ENCODE results near the gene DOK7.
"Not testable (repeated sequence)": the region's sequence is repeated elsewhere in the genome, so short reads cannot be mapped to it uniquely, and the experiment has no call there.

The DOK7 gene

DNA sequence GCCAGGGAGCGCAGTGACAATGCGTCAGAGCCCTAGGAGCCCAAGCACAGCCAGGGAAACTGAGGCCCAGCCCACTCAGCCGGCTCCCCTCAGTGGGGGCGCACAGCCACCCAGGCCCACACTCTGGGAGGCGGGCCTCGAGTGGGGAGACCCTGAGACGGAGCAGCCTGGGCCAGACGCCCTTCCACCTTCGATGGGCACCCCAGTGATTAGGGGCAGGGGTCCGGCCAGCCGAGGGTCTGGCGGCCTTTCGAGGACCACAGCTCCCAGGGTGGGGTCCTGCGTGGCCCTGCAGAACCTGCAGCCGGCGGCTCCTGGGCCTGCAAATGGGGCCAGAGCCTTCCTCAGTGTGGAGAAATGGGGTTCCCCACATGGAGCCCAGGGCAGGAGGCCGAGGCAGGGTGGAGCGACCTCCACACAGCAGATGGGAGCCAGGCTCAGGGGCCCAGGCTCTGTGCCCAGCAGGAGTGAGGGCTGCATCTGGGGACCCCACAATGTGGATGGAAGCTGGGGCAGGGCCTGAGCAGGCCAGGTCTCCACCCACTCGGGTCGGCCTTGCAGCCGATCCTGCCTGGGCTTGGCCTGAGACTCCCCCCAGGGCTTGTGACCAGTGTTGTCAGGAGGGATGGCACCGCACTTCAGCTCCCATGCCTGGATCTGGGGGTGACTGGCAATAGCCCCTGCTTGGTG, 16.3 kb upstream of the DOK7 start:
- Histone ChIP-seq H3K4me1 (peaks cover 62% of the 10 kb centered on the region), H3K27ac (0 out of 2 replicates have a peak overlapping the region, but pooled peaks have one; percentile 84), H3K9me3 (no peaks in the 10 kb centered on the region), H3K36me3 (no peaks in the 10 kb centered on the region), H3K4me3 (no peak overlapping the region), H4K20me1 (no peaks in the 10 kb centered on the region), H3K27me3 (no peaks in the 10 kb centered on the region), H3K4me2 (peak overlapping the region; percentile 66), H3K9ac (no peak overlapping the region)
- no peak for TF ChIP-seq Cebpa-rat (IDR thresholded peaks at IDR 0.05)

DNA sequence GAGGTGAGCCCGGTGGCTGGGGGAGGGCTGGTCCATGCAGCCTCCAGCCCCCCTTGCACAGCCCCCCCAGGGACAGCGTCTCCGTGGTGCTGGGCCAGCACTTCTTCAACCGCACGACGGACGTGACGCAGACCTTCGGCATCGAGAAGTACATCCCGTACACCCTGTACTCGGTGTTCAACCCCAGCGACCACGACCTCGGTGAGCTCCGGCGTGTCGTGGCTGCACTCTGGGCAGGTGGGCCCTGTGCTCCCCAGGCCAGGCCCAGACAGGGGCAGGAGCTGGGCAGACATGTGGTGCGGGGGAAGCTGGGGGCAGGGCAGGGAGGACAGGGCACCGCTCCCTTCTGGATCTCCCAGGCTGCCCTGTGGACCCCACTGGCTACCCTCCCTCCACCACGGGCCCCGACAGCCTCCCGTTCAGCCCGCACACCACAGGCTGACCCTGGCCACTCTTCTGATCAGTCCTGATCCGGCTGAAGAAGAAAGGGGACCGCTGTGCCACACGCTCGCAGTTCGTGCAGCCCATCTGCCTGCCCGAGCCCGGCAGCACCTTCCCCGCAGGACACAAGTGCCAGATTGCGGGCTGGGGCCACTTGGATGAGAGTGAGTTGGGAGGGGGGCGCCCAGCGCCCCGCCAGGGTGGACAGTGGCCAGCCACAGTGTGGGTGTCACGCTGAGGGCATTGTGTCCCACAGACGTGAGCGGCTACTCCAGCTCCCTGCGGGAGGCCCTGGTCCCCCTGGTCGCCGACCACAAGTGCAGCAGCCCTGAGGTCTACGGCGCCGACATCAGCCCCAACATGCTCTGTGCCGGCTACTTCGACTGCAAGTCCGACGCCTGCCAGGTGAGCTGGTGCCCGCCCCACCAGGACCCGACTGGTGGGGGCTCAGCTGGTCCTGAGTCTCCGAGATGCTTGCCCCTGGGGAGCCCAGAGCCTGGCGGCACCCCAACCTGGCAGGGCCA, 15.4 kb upstream of the DOK7 start:
- no peaks in the 10 kb centered on the region for H3K36me3 ChIP-seq
- H3K27me3 ChIP-seq = no peaks in the 10 kb centered on the region
- H3K4me2 ChIP-seq = peak overlapping the region; percentile 66
- H3K4me1 ChIP-seq = peaks cover 61% of the 10 kb centered on the region
- no peak for TF ChIP-seq Cebpa-rat (IDR thresholded peaks at IDR 0.05)
- no peak overlapping the region for H3K4me3 ChIP-seq
- no peaks in the 10 kb centered on the region for H4K20me1 ChIP-seq
- no peak overlapping the region; the same call in 1 of the 2 replicates for H3K9ac ChIP-seq
- peak overlapping the region; percentile 84; the same call in 1 of the 2 replicates for H3K27ac ChIP-seq
- no peaks in the 10 kb centered on the region for H3K9me3 ChIP-seq

DNA sequence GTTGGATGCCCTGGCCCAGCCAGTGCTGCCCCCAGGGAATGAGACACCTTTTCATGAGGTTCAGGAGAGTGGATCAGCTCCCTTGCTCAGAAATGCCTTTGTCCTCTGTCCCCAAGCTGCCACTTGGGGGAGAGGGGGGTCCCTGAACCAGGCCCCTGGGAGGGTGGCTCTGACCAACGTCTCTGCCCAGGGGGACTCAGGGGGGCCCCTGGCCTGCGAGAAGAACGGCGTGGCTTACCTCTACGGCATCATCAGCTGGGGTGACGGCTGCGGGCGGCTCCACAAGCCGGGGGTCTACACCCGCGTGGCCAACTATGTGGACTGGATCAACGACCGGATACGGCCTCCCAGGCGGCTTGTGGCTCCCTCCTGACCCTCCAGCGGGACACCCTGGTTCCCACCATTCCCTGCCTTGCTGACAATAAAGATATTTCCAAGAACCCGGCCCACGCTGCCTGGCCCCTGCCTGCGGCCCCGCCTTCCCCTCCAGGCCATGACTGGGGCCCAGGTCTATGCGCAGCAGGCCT, 14.0 kb upstream of the DOK7 start:
- H3K4me2 ChIP-seq = peak overlapping the region; percentile 66
- no peak for TF ChIP-seq Cebpa-rat (IDR thresholded peaks at IDR 0.05)
- no peaks in the 10 kb centered on the region for H4K20me1 ChIP-seq
- no peak overlapping the region for H3K4me3 ChIP-seq
- peak overlapping the region; percentile 84 for H3K27ac ChIP-seq
- H3K36me3 ChIP-seq = no peaks in the 10 kb centered on the region
- H3K4me1 ChIP-seq = peaks cover 47% of the 10 kb centered on the region
- peaks cover 9% of the 10 kb centered on the region for H3K9me3 ChIP-seq
- H3K9ac ChIP-seq = peak overlapping the region; percentile 48
- no peaks in the 10 kb centered on the region for H3K27me3 ChIP-seq

DNA sequence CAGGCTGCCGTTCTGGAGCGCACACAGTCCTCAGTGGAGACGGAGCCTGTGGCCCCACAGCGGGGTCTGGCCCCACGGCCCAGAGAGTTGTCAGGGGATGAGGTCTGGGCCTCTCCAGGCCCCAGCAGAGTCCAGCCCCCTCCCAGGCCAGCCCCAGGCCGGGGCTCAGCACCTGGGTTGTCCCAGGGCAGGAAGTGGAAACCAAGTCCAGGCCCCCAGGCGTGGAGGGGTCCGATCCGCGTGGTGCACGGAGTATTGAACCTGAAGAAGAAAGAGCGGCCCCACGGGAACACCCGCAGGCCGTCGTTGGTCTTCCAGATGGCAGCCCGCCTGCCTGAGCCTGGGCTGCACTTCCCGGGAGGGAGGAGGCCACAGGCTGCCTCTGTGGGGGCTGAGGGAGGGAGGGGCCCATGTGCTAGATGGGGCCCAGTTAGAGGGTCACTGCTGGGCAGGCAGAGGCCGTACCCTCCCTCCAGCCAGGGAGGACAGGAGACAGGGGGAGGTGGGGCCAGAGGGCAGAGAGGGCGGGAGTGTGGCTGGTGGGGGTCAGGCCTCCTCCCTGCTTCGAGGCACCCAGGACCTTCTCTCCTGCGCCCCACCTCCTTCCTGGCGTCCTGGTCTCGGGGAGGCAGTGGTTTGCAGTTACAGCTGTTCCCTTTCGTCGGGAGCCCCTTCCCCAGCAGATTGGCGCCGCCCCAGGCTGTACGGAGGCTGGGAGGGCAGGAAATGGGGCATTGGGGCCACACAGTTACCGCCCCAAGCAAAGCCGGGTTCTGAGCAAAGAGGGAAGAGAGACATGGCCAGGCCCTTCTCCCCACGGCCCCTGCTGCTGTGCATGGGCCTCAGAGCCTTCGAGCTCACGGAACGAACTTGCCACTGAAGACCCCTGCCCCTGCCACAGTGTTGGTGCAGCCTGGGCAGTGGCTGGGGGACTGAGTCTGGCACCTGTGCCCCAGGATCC, 13.3 kb upstream of the DOK7 start:
- H3K4me3 ChIP-seq = peak overlapping the region; percentile 31; the same call in 1 of the 2 replicates
- peak overlapping the region; percentile 66 for H3K4me2 ChIP-seq
- H3K27me3 ChIP-seq = no peaks in the 10 kb centered on the region
- peaks cover 17% of the 10 kb centered on the region for H3K9me3 ChIP-seq
- no peaks in the 10 kb centered on the region for H4K20me1 ChIP-seq
- peak overlapping the region; percentile 84 for H3K27ac ChIP-seq
- no peaks in the 10 kb centered on the region for H3K36me3 ChIP-seq
- peak overlapping the region; percentile 48 for H3K9ac ChIP-seq
- TF ChIP-seq Cebpa-rat (IDR thresholded peaks at IDR 0.05) = no peak
- peaks cover 46% of the 10 kb centered on the region for H3K4me1 ChIP-seq

DNA sequence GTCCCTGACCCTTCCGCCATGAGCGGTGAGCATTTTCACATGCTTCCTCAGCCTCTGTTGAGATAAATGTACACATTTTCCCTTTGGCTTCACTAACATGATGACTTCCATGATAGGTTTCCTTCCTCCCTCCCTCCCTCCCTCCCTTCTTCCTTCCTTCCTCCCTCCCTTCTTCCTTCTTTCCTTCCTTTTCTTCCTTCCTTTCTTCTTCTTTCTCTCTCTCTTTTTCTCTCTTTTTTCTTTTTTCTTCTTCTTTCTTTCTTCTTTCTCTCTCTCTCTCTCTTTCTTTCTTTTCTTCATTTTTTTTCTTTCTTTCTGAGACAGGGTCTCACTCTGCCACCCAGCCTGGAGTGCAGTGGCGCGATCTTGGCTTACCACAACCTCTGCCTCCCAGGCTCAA, 12.5 kb upstream of the DOK7 start:
- Histone ChIP-seq H3K4me3 (no peak overlapping the region), H3K9me3 (peaks cover 25% of the 10 kb centered on the region), H3K4me1 (peaks cover 46% of the 10 kb centered on the region), H3K4me2 (peak overlapping the region; percentile 66), H3K27ac (peak overlapping the region; percentile 84), H3K9ac (peak overlapping the region; percentile 48; the same call in 1 of the 2 replicates), H4K20me1 (no peaks in the 10 kb centered on the region), H3K27me3 (no peaks in the 10 kb centered on the region), H3K36me3 (no peaks in the 10 kb centered on the region)
- no peak for TF ChIP-seq Cebpa-rat (IDR thresholded peaks at IDR 0.05)

DNA sequence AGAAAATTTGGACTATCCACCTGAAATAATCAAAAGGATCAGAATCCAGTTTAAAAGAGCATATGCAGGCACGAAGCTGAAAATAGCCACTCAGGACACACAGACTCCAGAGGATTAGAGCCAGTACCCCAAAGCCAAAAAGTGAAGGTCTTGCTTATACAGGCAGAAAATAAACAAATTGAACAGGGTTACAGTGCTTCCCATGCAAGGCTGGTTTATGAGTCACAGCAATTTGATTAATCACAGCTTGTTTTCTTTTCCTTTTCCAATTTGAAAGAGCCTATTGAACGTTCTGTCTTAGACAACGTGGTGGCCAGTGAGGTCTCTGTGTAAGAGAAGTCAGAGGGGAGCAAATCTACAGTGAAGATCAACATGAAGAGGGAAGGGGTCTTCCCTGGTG, 11.2 kb upstream of the DOK7 start:
- TF ChIP-seq Cebpa-rat (IDR thresholded peaks at IDR 0.05) = no peak
- H3K4me2 ChIP-seq = no peak overlapping the region

DNA sequence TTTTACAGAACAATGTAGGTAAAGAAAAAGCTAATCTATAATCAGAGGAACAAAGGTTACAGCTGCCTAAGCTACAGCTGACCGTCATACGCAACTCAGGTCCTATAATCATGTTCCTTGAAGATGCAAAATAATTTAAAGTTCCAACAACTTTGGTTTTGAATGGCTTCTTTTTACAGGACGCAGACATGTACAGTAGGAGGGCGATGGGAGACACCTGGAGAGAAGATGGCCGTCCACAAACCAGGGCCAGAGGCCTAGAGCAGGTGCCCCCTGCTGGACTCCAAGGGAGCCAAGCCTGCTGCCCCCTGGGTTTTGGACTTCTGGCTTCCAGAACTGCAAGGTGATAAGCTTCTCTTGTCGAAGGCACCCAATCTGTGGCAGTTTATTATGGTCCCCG, 10.7 kb upstream of the DOK7 start:
- Histone ChIP-seq H3K36me3 (no peaks in the 10 kb centered on the region), H4K20me1 (no peaks in the 10 kb centered on the region), H3K9ac (no peak overlapping the region), H3K4me3 (no peak overlapping the region), H3K4me2 (no peak overlapping the region), H3K9me3 (peaks cover 42% of the 10 kb centered on the region), H3K4me1 (peaks cover 41% of the 10 kb centered on the region), H3K27me3 (no peaks in the 10 kb centered on the region), H3K27ac (no peak overlapping the region)
- no peak for TF ChIP-seq Cebpa-rat (IDR thresholded peaks at IDR 0.05)

More for the DNA sequence above, 11.2 kb upstream of the DOK7 start:
- Histone ChIP-seq H3K27me3 (no peaks in the 10 kb centered on the region), H3K36me3 (no peaks in the 10 kb centered on the region), H3K9ac (no peak overlapping the region), H3K9me3 (peaks cover 38% of the 10 kb centered on the region), H4K20me1 (no peaks in the 10 kb centered on the region), H3K4me1 (peaks cover 45% of the 10 kb centered on the region), H3K27ac (no peak overlapping the region), H3K4me3 (no peak overlapping the region)

DNA sequence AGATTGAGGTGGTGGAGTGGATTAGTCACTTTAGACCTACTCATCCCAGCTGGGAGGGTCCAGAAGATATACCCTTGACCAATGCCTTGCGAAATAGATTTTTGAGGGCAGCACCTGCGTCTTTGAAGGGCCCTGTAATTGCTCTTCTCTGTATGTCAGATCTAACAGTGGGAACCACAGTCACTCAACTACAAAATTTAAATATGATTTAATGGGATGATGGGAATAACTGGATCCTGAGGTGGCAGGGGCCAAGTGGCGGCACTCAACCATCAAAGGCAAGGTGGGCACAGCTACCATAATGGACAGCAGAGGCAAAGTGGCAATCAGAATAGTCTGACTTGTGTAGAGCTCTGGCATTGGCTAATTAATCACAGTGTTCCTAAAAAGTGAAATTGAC, 7.5 kb upstream of the DOK7 start:
- H3K27ac ChIP-seq, H3K36me3 ChIP-seq, H3K4me3 ChIP-seq, H4K20me1 ChIP-seq, H3K27me3 ChIP-seq, H3K4me2 ChIP-seq, H3K9ac ChIP-seq: not testable (repeated sequence)
- Histone ChIP-seq H3K4me1 (peaks cover 12% of the 10 kb centered on the region), H3K9me3 (peaks cover 51% of the 10 kb centered on the region)

DNA sequence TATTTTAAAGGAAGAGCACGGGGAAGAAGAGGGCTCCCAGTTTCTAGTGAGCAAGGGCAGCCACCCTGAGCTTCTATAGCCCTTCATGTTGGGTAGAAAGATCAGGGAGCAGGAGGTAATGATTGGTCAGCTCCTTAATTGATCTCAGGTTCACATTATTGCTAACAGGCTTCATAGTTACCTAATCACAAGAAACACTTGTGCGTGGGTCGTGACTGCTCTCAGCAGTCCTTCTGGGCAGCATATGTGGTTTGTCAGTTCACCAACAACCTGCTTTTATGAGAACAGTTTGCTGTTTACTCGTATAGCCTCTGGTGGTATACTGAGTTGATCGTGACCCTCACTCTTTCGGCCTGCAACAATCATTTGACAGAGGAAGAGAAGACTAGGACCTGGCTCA, 4.7 kb upstream of the DOK7 start:
- Histone ChIP-seq H3K4me2 (no peak overlapping the region), H3K27ac (no peak overlapping the region), H4K20me1 (no peaks in the 10 kb centered on the region), H3K9ac (no peak overlapping the region), H3K27me3 (peaks cover 10% of the 10 kb centered on the region), H3K9me3 (peaks cover 54% of the 10 kb centered on the region), H3K4me3 (no peak overlapping the region), H3K36me3 (no peaks in the 10 kb centered on the region), H3K4me1 (peaks cover 29% of the 10 kb centered on the region)
- TF ChIP-seq Cebpa-rat (IDR thresholded peaks at IDR 0.05) = no peak

DNA sequence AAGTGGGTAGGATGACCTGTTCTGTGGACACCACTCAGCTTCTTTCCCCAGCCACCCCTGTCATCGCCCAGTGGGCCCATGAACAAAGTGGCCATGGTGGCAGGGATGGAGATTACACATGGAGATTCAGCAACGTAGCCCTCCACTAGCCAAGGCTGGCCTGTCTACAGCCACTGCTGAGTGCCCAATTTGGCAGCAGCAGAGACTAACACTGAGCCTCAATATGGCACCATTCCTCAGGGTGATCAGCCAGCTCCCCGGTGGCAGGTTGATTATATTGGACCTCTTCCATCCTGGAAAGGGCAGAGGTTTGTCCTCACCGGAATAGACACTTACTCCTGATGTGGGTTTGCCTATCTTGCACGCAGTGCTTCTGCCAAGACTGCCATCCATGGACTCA, 4.0 kb upstream of the DOK7 start:
- H4K20me1 ChIP-seq, H3K4me2 ChIP-seq, H3K36me3 ChIP-seq, H3K27ac ChIP-seq, H3K4me3 ChIP-seq, H3K9ac ChIP-seq: not testable (repeated sequence)
- peaks cover 18% of the 10 kb centered on the region for H3K27me3 ChIP-seq
- H3K4me1 ChIP-seq = peaks cover 37% of the 10 kb centered on the region
- peaks cover 46% of the 10 kb centered on the region for H3K9me3 ChIP-seq

Measured in BLaER1 (cell line).